Omental fat pad (tissue), 4 donors: ENCODE results near the gene MBIP. TPM values are rescaled to one million over a fixed set of nuclear protein-coding genes. Genes with fewer than 3 reads are reported as not detected.

ENCODE experiments used
- ATAC-seq: fragments of 150-250 bp; one replicate; pipeline ENCODE4 v1.9.1; 2016; ENCODE audit warnings: mild to moderate bottlenecking, moderate library complexity; ENCODE audit not compliant: low FRiP score
- DNase-seq: peaks from one replicate; pipeline ENCODE4 v3.0.0-alpha.2; 2019; ENCODE audit warnings: low spot score
- CTCF ChIP-seq, 3 donors: fragments of 450-650 bp; IDR thresholded peaks; one replicate each; pipeline ENCODE4 v1.5.1; 2016 to 2017; ENCODE audit warnings: antibody characterized with exemption in 3 of 3, mild to moderate bottlenecking in 3 of 3, moderate library complexity in 2 of 3
- total RNA-seq, 4 donors: library from RNA; depleted of rRNA; stranded (reverse); fragments of >200 nt; gene quantifications; one replicate each; pipeline ENCODE4 v1.1.0, GENCODE V29; 2016

MBIP gene
- total RNA-seq, 4 donors from 2014 or later: 10.8 to 18.3 (median 12.4) TPM

- no peak for ATAC-seq
- no peak for TF ChIP-seq CTCF (IDR thresholded peaks at IDR 0.05)
- DNase-seq: no peak
Observed at GRCh38 chr14:36313898-36314297, 6.5 kb downstream of the MBIP start.

DNA sequence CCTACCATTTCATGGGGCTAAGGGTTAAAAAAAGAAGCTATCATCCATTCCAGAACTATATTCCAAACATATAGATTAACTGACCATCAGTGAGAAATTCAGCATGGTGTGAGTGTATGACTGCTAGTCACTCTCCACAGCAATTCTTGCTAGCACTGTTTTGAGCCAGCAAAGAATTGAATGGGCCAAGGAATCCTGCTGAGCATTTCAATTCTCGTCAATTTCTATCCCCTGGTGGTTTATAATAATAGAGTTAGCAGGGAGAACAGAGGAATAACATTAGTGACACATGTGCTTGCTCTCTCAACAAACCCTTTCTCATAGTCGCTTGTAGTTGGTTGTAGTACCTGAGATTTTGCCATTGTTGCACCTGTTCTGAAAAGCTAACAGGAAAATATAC is 7.2 kb downstream of the MBIP start:
- DNase-seq (no peak), ATAC-seq (no peak)
- no peak for TF ChIP-seq CTCF (IDR thresholded peaks at IDR 0.05)

DNA sequence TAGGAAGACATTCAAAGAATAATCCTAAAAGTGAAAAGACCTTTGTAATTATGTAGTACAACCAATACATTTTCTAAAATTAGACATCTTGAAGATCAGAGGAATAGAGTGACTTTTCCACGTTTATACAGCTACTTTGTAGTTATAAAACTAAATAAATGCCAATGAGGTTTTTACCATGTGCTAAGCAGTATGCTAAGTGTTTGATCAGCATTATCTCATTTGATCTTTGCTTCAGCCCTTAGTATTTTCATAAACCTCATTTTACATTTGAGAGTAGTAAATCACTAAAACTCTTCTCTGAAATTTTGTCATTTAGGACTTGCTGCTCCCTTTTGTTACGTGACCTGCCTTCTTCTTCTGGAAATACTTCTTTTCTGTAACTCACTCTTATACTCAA is 13.6 kb downstream of the MBIP start:
- no peak for TF ChIP-seq CTCF (IDR thresholded peaks at IDR 0.05)
- ATAC-seq (no peak), DNase-seq (no peak)

GRCh38 chr14:36304895-36305294 is 15.5 kb downstream of the MBIP start:
- ATAC-seq (no peak), DNase-seq (no peak)
- TF ChIP-seq CTCF (IDR thresholded peaks at IDR 0.05): no peak

GRCh38 chr14:36303960-36304359 is 16.5 kb downstream of the MBIP start:
- no peak for ATAC-seq
- no peak for DNase-seq
- TF ChIP-seq CTCF (IDR thresholded peaks at IDR 0.05): no peak

- no peak for TF ChIP-seq CTCF (IDR thresholded peaks at IDR 0.05)
- ATAC-seq (no peak), DNase-seq (no peak)
Observed at GRCh38 chr14:36302823-36303222, 17.6 kb downstream of the MBIP start.

- no peak for TF ChIP-seq CTCF (IDR thresholded peaks at IDR 0.05)
- ATAC-seq: no peak
- DNase-seq: no peak
Observed at GRCh38 chr14:36301159-36301558, 19.3 kb downstream of the MBIP start.
